GM10248 (cell line): Measurements from ENCODE around the gene EDEM2.
"Not testable (repeated sequence)": the region's sequence is repeated elsewhere in the genome, so short reads cannot be mapped to it uniquely, and the experiment has no call there.

Experiments used
- CTCF ChIA-PET: fragments of 300-600 bp; sonication (Branson Sonifier 250); formaldehyde crosslinking; extraction: SDS; loops from one replicate; lab custom pipeline; 2021; ENCODE audit warnings: antibody characterized with exemption; lab: Yijun Ruan, JAX
- POLR2A ChIA-PET: fragments of 350-650 bp; sonication (Branson Sonifier 250); formaldehyde crosslinking; extraction: SDS; loops from one replicate; lab custom pipeline; 2020; ENCODE audit warnings: antibody characterized with exemption; lab: Yijun Ruan, JAX
- DNase-seq: peaks from one replicate; pipeline ENCODE4 v3.0.0; 2012; ENCODE audit errors: extremely low spot score
- CTCF ChIP-seq: IDR thresholded peaks from 2 replicates; pipeline ENCODE4 v1.5.1; 2012; ENCODE audit warnings: mild to moderate bottlenecking, low read depth; ENCODE audit errors: extremely low read depth, missing control alignments, control extremely low read depth

The EDEM2 gene

GRCh38 chr20:35151736-35152135 lies 4.6 kb upstream of the EDEM2 start:
- DNase-seq: no peak
- POLR2A ChIA-PET: no interaction called here
- TF ChIP-seq CTCF: no peak
- CTCF ChIA-PET: no interaction called here

GRCh38 chr20:35150846-35151579 lies 3.9 kb upstream of the EDEM2 start:
- no peak for DNase-seq
- ChIA-PET CTCF (no interaction called here), POLR2A (no interaction called here)
- no peak for TF ChIP-seq CTCF

- POLR2A ChIA-PET, DNase-seq: not testable (repeated sequence)
- CTCF ChIA-PET: interaction anchor here (0.7 to 4.5 kb wide), 7 partner anchors 52 to 279 kb away, joined by 3 to 24 read pairs (median 4); partner anchors contain the start of genes EIF6 and TRPC4AP
Observed at GRCh38 chr20:35147575-35148071, 487 bp upstream of the EDEM2 start.

- ChIA-PET POLR2A (interaction anchor here (0.6 kb wide), 1 partner anchor 129 kb away, joined by 3 read pairs; no protein-coding TSS in a partner anchor), CTCF (interaction anchor here (0.8 to 4.5 kb wide), 5 partner anchors 14 to 272 kb away, joined by 3 to 24 read pairs (median 6); partner anchors contain the start of gene TRPC4AP)
- no peak for DNase-seq
- no peak for TF ChIP-seq CTCF
Observed at GRCh38 chr20:35146299-35146919, 727 bp downstream of the EDEM2 start.

GRCh38 chr20:35145141-35145564 lies 2.0 kb downstream of the EDEM2 start:
- CTCF ChIA-PET: interaction anchor here (0.6 to 4.5 kb wide), 20 partner anchors 9 to 308 kb away, joined by 3 to 24 read pairs (median 4); partner anchors contain the start of gene EIF6

GRCh38 chr20:35144694-35145093 lies 2.4 kb downstream of the EDEM2 start:
- peak; percentile 44 for DNase-seq
- TF ChIP-seq CTCF: no peak
- ChIA-PET CTCF (interaction anchor here (0.6 to 4.5 kb wide), 20 partner anchors 8 to 308 kb away, joined by 3 to 24 read pairs (median 4); partner anchors contain the start of gene EIF6), POLR2A (interaction anchor here (0.5 kb wide), 1 partner anchor 28 kb away, joined by 4 read pairs; no protein-coding TSS in a partner anchor)

More at GRCh38 chr20:35145141-35145564, 2.0 kb downstream of the EDEM2 start:
- DNase-seq: peak; percentile 62
- TF ChIP-seq CTCF: peak; percentile 64
- POLR2A ChIA-PET: interaction anchor here (0.5 kb wide), 1 partner anchor 29 kb away, joined by 4 read pairs; no protein-coding TSS in a partner anchor
